GOT3 (cell line): ENCODE measurements around the gene NEK2.
"Not testable (repeated sequence)": the region's sequence is repeated elsewhere in the genome, so short reads cannot be mapped to it uniquely, and the experiment has no call there.

Source experiments
- DNase-seq: peaks from one replicate; lab custom pipeline; 2025; ENCODE audit warnings: mixed read lengths; lab: John Stamatoyannopoulos, UW

NEK2 gene

DNA sequence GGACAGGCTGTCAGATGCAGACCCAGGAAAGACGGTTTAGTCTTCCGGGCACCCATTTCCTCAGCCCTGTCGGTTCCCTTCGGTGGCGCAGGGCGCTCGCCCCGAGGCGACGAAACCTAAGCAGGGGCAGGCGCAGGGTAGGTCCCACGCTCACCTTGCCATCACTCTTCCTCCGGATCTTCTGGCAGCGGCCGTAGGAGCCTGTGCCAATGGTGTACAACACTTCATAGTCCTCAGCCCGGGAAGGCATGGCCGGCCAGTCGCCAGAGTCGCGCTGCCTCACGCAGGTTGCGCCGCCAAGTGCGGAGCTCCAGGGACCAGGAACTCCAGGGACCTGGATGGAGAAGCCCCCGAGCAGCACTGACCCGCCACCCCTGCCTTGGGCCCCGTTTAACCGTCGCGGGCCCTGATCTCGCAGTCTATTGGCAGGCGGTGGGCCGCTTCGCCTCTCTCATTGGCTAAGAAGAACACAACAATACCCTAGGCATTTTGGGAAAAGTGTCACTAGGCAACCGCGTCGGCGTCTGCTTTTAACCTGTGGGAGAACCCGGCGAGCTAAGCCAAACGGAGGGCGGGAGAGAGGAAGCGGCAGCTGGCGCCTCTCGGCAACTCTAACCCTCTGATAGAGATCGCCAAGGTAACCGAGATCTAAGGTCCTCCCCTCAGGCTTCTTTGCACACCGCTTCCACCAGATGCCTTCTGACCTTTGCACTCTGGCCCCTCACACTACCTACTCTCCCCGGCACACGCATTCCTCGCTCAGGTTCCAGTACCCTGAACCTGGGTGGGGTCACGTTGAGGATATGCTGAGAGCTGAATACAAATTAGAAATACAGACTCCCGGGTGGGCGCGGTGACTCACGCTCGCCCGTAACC lies at the start of gene NEK2:
NEK2 (minus strand) TSS at position 392 of the 876 bp plus-strand sequence; CDS start at position 250, 142 bp downstream.
- DNase-seq = peak; percentile 23

DNA sequence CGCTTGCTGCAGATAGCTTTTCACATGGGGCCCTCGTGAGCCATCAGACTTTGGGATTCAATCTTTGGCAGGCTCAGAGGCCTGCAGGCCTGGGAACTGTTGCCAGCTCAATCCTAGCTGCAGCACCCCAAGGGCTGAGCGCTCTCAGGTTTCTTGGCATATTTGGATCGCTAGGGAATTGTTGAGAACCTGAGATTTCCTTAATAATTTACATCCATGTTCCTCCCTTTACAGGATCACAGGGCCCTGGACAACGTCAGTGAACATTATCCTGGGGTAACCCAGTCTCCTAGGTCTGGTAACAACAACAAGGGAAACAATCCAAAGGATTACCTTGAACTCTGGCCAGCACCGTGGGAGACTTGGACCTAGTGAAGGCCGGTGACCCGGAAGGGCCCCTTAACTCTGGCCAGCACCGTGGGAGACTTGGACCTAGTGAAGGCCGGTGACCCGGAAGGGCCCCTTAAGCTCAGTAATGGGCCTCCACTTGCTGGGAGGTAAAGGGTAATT lies 49.3 kb upstream of the NEK2 start:
- DNase-seq = no peak

DNA sequence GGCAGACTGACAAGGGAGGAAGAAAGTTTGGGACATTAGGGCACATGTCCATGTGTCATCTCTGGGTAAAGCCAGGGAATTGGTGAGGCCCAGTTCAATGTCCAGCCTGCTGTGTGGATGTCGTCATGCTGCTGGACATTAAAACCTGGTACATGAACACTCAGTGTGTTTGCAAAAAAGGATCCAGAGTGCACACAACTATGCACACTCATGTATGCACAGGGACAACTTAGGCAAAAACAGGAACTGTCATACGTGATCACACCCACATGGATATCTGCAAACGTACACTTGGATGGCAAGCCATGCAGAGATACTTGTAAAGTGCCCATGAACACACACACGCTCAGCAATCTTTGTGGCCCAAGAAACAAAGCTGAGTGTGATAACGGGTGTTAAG lies 47.9 kb upstream of the NEK2 start:
- no peak for DNase-seq

DNA sequence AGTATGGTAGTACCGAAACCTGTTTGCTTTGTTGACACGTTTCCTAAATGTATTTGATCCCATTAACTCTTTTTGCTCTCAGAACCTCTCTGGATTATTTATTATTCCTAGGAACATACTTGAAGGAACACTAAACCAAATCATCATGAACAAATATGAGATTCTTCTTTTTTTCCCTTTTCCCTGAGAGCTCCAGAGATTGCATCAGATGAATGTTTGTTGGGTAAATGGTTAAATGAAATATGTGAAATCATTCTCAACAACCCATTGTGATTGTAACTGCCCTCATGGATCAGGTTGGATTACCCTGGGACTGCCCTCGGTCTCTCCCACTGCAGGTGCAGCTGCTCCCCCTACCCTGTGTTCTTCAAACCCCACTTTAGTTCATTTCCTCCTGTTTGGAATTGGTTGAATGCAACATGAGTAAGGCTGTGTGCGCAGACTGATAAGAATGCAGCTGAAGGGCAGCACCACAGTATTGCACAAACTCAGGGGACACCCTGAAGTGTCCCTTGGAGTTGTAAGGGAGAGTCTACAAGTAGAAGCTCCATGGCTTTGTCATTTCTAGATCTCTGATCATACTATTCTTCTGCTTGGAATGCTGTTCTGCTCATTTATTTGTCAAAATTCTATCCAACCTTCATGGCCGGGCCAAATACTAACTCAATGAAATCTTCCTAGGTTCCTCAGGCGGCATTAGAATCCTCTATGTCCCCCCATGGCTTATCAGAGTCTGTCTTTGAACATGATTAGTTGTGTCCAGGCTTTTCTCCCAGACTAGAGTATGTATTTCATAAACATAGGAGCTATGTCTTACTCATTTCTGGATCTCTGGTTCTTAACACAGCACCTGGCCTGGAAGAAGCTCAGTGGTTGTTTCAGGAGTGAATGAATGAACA lies 47.1 kb upstream of the NEK2 start:
- DNase-seq = no peak

DNA sequence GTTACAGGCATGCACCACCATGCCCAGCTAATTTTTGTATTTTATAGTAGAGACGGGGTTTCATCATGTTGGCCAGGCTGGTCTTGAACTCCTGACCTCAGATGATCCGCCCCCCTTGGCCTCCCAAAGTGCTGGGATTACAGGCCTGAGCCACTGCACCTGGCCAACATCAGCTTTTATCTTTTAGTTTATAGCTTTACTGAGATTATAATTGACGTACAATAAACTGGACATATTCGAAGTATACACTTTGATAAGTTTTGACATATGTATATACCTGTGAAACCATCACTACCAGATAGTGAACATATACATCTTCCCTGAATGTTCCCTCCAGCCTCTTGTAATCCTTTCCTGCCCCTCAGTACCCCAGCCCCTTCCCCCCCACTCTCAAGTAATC lies 41.1 kb upstream of the NEK2 start:
- DNase-seq = not testable (repeated sequence)

DNA sequence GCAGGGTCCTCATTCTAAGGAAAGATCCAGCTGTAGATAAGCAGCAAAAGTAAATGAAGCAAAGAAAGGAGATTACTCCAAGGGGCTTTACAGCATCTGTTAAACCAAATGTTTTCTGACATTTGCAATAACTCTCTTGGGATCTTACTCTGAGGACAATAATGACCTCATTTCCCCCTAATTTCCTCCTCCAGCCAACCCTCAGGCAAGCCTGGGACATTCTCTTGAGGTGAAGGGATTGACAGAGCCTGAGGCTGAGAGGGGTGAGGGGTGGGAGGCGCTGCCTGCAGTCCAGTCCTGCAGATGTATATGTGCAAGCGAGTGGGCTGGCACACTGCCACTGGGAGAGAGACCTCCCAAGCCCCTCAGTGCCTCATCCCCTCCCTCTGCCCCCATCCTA lies 40.5 kb upstream of the NEK2 start:
- DNase-seq = no peak

DNA sequence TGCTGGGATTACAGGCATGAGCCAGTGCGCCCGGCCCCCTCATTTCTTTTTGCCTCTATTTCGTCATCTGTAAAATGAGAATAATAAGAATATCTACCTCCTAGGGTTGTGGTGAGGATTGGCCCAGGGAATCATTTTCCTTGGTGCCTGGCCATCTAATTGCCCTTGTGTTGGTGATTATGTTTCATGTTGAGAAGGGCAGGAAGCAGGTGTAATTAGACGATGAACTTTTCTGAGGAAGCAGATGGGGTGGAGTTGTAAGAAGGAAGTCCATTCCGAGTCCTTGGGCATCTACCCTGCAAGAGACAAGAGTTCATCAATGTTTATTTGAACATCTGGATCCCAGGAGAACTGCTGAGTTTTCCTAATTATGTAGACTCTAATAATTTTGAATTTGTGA lies 38.7 kb upstream of the NEK2 start:
- no peak for DNase-seq

DNA sequence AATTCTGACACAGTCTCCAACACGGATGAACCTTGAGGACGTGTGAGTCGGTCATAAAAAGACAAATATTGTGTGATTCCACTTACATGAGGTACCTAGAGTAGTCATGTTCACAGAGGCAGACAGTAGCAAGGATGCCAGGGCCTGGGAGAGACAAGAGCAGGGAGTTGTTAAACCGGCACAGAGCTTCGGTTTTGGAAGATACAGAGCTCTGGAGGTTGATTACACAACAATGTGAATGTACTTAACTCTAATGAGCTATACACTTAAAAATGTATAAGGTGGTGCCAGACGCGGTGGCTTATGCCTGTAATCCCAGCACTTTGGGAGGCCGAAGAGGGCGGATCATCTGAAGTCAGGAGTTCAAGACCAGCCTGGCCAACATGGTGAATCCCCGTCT lies 37.8 kb upstream of the NEK2 start:
- no peak for DNase-seq

DNA sequence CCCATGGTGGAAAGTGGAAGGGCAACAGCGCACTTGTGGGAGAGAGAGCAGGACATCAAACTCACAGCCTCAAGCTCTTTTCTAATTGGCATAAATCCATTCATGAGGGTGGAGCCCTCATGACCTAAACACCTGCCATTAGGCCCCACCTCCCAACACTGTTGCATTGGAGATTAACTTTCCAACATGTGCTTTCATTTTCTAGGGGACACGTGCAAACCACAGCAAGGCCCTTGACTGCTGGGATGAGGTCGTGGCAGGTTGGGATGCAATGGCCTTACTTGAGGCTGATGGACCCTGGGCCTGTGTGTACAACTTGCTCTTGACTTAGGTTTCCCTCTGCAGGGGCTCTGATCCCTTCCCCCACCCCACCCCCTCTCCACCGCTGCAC lies 35.9 kb upstream of the NEK2 start:
- no peak for DNase-seq

DNA sequence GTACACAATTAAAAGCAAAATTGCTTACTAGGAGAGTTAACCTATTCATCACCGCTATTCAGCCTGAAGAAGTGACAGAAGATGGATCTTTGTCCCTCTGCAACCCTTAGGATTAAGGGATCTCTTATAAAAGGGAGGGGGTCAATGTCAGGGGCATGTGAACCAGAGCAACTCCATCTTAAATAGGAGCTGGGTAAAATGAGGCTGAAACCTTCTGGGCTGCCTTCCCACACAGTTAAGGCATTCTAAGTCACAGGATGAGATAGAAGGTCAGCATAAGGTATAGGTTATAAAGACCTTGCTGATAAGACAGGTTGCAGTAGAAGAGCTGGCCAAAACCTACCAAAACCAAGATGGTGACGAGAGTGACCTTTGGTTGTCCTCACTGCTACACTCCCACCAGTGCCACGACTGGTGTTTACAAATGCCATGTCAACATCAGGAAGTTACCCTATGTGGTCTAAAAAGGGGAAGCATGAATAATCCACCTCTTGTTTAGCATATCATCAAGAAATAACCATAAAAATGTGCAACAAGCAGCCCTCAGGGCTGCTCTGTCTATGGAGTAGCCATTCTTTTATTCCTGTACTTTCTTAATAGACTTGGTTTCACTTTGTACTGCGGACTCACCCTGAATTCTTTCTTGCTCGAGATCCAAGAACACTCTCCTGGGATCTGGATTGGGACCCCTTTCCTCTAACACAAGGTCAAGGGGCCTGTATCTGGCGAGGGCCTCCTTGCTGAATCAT lies 35.3 kb upstream of the NEK2 start:
- DNase-seq = no peak

DNA sequence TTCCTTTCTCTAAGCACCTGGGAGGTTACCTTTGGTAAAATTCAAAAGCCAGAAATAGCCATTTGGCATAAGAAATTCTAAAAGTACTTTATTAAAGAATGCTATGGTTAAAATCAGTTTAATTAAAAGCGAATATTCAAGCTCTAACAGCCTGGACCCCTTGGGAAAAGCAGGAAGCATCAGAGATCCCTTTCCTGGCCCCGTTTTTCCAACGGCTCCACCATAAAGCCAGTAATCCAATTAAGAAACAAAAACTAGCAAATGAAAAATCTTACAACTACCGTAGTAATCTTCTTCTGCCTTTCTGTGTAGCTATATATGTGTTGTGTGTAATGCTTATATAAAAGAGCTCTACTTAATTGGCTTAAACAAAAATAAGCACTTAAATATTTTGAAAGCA lies 33.5 kb upstream of the NEK2 start:
- no peak for DNase-seq

DNA sequence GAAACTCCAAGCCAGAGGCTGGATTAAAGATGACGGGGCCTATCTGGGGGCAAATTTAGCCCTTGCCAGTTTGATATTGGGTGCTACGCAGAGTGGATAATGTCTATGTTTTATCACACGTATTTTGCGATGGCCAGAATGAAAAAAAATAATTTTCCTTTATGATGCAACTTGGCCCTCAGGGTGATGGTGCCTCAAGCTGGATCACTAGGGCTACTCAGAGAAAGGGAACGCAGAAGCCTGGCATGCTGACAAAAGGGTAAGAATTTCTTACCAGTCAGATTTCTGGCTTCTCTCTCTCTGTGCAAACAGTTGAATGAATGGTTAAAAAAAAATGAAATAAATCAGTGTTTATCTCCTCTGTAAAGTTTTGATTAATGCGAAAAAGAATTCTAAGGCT lies 32.6 kb upstream of the NEK2 start:
- no peak for DNase-seq

DNA sequence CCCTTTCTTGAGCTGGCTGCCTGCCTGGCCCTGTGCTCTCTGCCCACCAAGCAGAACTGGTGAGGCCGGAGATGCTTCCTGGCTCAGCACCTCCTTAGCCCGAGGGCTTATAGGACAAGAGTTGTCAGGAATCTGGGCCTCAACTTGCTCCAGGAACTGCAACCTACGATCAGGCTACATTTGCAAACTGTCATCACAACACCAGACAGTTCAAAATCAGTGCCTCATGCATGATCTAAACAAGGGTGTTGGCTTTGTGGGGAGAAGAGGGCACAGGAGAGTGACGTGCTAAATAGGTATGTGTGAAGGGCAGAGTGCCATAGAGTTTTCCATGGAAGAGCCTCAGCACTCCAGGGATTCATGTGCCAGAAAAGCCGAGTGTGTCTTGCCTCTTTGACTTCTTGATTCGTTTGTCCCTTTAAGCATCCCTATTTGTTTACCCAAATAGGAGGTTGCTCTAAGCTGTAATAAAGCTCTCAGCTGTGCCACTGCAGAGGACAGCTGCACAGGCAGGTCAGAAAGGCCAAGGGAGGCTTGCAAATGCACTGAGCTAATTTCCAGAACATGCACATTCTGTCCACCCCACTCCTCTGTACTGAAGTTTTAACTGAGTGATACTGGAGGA lies 30.2 kb upstream of the NEK2 start:
- no peak for DNase-seq

DNA sequence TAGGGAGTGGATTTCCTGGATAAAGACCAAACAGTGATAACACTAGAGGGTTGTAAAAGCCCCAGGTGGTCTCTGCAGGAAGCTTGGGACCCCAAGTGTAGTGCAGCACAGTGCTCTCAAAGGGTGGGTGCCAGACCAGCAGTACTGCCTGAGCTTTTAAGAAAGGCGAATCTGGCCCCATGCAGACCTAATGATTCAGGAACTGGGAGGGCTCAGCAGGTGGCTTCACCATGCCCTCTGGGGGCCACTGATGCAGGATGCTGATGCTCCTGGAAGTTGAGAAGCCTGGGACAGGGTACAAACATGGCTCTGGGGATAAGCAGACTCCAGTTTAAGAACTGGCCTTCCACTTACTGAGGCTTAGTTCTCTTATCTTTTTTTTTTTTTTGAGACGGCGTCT lies 29.1 kb upstream of the NEK2 start:
- DNase-seq = no peak

DNA sequence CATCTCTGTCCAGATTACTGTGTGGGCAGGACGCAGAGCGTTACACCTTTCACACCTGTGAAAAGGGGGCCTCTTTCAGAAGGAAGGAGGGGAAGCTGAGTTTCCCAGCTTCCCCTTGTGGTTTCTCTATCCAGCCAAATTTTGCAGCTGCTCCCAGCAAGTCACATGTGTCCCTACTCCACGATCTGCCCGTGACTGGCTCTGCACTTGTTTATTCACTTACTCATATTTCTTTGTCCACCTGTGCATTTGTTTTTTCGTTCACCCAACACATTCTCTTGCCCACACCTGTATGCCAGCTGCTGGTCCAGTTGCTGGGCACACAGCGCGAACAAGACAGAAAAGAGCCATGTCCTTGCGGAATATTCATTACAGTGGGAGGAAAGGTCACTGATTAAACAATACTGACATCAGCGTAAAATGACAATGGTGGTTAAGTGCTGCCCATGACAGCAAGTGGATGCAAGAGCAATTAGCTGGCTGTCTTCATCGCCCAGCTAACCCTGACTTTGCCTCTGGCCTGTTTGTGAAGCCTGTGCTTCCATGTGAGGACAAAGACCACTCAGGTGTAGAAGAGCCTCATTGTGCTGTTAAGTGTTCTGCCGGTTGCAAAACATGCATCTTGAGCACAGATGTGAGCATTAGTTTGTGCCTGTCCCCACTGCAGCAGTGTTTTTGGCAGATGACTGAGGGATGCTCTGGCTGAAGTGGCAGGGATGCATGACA lies 28.6 kb upstream of the NEK2 start:
- no peak for DNase-seq

DNA sequence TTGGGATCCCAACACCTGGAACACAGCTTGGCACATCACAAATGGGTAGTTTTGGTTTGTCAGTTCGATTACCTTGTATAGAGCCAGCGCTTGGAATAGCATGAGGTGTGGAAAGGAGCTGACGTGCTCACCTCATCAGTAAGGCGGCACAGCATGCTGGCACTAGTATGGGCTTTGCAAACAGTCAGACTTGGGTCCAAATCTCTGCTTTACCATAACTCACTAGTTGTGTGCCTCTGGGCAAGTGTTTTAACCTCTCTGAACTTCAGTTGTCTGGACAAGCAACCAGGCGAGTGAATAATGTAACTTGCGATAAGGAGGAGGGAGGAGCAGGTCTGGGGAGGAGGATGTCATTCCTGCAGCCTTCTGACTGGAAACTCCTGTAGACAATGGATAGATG lies 26.3 kb upstream of the NEK2 start:
- DNase-seq = no peak

DNA sequence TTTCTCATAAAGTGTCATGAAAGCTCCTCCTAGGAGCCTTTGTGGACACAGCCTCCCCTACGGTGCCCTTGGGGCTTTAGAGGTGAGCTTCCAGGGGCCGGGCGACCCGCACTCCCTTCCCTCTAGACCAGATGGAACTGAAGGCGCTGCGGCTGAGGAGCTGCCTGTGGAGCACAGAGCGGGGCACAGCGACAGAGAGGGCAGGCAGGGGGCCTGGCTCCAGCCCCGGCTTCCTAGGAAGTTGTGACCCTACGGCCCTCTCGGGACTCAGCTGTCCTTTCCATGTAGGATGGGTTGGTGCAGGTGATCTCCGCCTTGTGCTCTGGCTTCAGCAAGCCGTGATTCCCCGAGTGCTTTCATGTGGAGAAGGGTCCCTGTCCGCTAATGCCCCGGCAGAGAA lies 23.6 kb upstream of the NEK2 start:
- DNase-seq = no peak

DNA sequence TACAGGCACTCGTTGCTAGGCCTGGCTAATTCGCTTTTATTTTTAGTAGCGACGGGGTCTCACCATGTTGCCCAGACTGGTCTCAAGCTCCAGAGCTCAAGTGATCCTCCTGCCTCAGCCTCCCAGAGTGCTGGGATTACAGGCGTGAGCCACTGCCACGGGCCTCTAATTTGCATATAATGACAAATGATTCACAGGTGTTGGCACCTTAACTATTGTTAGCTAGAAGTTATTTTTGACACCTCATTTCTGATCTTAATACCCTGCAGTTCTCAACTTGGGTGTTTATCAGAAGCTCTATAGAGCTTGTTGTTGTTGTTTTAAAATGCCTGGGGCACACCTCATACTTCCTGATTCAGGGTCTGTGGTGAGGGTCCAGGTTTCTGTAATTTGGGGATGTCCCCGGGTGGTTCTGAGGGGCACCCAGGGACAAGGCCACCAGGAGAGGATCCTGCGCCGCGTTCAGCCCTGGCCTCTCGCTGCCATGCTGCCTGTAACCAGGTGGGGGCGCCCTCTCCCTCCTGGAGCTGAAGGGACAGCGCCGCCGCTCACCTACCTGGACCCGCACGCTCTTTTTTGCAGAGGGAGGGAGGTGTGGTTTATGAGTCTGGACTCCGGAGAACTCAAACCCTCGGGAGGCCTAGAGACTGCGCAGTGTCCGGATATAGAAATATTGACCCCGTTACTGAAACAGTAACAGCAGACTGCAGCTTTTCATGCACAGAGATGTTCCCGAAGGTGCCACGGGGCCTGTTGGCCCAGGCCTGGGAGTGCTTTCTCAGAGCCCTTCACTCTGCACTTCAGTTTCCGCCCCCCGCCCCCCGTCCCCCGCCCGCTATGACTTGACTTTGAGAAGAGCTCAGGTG lies 23.0 kb upstream of the NEK2 start:
- DNase-seq = peak; percentile 35

DNA sequence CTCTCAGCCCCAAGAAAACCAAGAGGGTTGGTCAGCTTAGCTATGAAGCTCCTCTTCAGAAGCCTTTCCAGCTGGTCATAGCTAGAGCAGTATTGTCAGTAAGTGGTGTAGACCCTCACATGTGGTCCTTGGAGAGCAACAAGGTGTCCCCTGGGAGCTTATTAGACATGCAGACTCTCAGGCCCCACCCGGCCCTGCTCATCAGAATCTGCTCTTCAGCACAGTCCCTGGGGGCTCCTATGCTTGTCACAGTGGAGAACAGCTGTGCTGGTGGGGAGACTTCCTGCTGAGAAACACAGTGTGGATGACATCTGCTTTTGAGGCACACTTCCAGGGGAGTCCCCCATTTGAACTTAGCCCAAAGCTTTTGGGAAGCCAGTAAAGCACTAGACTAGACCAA lies 21.9 kb upstream of the NEK2 start:
- DNase-seq = no peak
